Astrocyte of the hippocampus (primary cell): ENCODE results near the gene LARGE1.

Experiments used
- DNase-seq: peaks from one replicate; pipeline ENCODE4 v3.0.0; 2011; ENCODE audit warnings: low read depth, low spot score

The LARGE1 gene

DNA sequence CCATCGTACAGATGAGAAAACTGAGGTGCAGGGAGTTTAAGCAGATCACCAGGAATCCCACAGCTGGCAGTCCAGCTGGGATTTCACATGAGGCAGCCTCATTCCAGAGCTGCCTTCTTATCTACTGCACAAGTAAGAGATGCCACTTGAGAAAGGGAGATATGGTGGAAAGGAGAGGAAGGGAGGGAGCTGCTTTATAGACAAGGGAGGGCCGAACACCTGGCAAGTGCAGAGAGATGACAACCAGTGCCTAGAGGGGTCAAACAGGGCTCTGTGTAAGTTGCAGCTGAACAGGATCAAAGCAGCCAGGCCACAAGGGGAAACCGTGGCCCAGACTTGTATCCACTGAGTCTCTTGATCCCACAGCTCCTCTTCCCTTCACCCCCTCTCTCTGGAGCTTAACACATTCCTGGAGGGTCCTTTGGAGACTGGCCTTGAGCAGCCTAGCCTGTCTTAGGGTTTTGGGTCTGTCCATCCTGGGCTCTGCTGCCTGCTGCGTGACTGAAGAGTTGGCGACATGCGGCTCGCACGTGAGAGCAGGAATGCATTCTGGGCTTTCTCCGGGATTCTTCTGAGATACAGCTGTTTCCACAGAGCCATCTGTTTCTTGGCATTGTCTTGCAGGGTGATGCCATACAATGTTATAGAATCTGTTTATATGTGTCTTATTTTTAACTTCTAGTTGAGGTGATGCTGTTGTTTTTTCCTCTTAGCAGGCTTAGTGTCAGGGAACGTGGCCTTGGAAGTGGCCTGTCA is 593.6 kb downstream of the LARGE1 start:
- no peak for DNase-seq

DNA sequence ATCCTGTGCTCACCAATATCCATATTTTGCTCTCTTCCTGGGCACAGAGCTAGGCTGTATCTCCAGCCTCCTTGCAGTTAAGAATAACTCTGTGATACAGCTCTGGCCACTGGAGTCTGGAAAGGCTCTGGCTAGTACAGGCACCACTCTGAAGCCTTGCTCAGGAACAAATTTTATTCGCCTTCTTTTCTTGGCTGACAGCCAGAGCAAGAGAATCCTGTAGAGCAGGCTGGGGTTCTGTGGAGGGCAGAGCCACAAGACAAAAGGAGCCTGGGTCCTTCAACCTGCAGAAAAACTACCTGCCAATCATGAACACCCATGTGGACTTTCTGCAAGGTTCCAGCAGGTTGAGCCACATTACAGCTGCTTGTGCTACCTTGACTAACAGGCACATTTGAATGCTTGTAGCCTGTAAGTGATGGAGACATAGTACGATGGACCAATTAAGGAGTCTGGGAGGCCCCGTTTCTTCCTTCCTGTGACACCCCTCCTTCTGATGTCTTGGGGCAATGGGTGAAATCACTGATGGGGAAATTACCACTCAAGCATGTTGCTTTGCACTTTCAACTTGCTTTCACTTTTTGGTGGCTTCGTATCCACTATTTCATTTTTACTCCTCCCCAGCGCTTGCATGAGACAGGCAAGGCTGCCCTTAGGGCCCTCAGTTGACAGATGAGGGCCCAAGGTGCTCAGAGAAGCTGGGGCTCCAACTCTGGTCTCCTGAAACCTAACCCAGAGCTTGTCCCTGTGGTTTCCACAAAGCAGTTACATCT is 594.9 kb downstream of the LARGE1 start:
- peak; percentile 36 for DNase-seq

DNA sequence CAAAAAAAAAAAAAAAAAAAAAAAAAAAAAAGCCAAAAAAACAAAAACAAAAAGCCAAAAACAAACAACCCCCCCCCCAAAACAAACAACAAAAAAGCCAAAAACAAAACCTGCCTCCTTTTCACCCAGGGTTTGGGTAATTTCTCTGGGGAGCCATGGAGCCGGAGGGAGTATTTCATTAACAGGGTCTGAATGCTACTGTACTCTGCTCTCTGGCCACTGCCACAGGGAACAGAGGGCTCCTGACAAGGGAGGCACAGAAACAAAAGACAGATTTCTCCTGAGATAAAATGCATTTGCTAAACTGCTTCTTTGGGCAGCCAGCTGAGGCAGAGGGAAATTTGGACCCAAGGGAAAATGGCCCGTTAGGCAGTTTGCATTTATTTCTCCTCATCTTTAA is 596.0 kb downstream of the LARGE1 start:
- no peak for DNase-seq

DNA sequence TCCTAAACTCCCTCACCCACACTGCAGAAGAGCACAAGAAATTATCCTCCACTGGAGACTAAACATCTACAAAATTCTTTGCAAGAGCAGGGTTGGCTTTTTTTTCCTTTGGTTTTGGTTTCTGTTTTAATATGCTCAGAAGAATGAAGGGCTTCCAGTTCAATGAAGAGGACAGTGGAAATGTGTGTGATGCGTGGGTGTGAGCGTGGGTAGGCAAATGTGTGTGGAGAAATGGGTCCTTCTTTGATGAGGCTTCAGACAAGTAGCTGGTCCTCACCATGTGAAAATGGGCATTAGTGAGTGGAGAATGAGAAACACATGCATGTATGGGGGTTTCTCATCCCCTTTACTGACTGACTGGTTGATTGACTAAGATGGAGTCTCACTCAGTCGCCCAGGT is 598.8 kb downstream of the LARGE1 start:
- no peak for DNase-seq

DNA sequence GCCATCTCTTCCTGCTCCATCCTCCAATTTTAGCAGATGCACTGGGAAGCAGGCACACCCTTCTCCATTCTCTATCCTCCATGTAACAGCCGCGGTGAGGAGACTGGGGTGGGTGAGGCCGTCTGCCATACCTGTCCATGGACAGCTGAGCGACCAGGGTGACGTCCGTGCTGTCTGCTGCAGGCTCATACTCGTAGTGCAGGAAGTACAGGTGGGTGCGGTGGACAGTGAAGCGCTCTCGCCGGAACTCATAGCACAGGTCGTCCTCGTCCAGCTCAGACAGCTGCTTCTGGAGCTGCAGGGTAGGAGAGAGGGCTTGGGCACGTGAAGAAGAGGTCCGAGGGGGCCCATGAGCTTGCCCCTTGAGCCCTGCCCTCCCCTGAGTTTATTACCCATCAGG is 604.3 kb downstream of the LARGE1 start:
- DNase-seq, result no peak

DNA sequence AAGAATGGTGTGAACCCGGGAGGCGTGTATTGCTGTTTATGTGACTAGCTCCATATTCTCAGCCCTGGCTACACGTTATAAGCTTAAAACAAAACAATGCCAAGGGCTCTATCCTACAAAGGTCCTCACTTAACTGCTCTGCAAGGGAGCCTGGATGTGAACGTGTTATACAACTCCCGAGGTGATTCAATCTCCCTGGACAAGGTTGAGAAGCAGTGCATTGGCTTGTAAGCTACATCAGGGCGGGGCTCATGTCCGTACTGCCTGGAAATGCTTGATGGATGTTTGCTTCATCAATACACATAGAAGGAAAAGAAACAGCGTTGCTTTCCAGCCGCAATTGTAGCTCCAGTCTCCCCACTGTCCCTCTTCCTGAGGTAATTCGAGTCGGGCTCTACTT is 605.2 kb downstream of the LARGE1 start:
- DNase-seq, result no peak

DNA sequence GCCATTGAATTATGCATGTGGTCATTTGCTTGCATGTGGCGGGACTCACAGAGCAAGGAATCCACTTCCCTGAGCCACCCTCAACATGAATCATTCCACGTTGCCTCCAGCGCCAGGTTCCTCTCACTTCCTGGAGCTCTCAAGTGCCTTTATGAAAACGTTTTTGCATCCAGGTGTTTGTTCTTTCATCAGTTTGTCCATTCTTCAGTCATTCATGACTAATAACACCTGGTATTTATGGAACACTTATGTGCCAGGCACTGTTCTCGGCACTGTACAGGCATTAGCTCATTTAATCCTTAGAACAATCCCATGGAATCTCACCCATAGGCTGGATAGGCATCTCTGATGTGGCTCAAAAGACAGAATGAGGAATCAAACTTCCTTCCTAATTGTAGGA is 606.0 kb downstream of the LARGE1 start:
- no peak for DNase-seq

DNA sequence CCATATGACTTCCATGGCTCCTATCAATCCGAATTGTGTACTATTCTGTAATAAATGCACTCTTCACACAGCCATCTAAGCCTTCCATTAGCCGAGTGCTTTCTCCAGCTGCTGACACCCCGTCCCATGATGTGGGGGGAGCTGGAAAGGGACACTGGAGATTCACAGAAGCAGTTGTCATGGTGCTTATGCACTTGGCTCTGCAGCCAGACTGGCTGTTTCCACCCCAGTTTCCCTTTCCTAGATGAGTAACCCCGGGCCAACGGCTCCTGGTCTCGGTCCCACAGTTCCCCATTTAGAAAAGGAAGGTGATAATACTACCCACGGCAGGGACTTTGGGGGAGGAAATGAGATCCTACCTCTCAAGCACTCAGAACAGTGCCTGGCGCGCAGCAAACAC is 617.2 kb downstream of the LARGE1 start:
- DNase-seq, result no peak

DNA sequence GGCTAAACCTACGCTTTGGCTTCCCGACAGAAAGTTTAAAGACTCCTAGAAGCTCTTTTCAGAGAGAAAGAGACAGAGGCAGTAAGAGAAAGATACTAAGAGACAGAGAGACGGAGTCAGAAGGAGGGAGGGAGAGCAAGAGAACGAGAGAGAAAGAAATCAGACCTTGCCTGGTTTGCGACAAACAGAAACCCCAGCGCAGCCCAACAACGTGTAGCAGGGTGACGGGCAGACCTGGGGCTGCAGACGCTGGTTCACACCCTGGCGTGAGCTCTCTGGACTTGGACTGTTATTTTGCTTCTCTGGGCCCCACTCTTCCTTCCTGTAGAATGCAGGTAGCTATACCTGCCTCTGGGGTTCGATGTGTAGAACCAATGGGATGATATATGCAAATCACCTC is 617.7 kb downstream of the LARGE1 start:
- no peak for DNase-seq

DNA sequence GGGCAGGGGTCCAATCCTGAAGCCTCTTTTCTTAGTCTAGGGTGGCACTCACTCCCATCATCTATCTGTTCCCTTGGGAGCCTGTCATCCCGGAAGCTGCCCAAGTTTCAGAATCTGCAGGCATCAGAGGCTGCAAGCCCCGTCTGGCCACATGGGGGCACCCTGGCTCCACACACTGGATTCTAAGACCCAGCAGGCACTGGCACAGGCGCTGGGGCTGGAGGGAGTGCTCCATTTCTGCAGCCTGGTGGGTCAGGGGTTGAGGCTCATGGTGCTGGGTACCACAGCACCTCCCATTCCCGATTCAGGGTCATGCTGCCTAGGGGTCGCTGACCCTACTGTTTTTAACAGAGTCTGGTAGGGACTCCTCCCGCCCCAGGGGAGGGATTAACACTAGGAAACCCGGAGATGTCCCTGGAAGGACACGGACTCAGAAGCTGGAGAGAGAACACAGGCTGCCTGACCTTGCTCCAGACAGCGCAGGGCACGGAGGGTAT is 618.2 kb downstream of the LARGE1 start:
- peak; percentile 88 for DNase-seq

DNA sequence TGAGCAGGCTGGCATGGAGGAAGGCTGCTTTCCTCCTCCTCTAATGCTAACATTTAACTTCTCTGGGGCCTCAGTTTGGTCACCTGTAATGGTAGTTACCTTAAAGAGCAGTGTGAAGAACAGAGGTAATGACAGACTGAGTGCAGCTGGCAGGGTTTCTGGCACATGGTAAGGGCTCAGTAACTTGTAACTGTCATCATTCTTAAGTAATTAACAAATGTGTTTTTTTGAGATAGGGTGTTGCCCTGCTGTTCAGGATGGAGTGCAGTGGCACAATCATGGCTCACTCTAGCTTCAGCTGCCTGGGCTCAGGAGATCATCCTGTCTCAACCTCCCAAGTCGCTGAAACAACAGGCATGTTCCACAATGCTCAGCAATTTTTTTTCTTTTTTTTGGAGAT is 620.1 kb downstream of the LARGE1 start:
- DNase-seq, result no peak

DNA sequence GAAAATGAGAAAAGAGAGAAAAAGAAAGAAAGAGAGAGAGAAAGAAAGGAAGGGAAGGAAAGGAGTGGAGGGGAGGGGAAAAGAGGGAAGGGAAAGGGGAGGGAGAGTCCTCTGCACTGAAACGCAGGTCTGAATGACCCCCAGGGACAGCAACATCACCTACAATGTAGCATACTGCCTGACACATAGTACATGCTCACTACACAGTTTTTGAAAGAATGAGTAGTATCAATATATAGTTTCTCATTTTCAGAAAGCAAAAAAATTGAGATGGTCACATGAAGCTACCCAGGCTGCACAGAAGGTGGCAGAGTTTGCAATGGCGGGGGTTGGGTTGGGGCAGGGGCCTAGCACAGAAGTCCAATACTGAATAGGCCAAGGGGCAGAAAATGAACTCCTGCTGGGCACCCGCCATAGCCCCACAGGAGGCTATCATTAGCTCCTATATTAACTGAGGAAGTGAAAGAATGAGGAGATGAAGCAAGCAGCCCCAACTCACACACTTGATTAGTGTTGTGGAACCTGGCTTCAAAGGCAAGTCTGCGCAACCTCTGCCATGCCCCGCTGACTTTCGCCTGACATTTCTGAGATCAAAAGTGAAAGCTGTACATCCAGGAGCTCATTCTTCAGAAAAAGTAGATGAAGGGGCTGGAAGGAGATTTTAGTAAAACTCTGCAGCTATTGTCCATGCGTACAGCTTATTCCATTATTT is 620.9 kb downstream of the LARGE1 start:
- peak; percentile 16 for DNase-seq

DNA sequence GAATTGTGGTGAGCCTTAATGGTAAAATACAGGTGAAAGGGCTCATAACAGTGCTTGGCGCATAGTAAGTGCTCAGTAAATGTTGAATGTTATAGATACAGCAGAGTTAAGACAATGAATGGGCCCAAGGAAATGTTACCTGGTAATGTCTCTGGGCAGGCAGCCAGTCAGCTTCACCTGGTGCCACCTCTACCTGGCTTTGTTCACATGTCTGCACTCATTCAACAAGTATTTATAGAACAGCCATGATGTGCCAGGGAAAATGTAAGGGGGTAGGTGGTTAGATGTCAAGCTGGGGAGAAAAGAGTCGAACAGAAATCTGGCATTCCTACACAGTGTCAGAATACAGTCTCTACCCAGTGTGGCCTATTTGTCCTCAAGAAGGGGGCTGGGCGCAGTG is 623.3 kb downstream of the LARGE1 start:
- no peak for DNase-seq

DNA sequence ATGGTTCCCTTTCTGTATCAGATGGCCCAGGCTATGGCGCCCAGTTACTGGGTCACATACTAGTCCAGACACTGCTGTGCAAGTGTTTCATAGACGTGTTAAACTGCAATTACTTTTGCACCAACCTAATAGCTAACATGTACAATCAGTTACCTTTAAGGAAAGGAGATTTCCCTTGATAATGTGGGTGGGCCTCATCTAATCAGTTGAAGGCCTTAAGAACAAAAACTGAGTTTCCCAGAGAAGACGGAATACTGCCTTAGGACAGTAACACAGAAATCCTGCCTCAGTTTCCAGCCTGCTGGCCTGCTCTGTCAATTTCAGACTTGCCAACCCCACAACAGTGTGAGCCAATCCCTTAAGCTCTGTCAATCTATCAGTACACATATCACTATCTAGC is 632.2 kb downstream of the LARGE1 start:
- DNase-seq, result no peak

DNA sequence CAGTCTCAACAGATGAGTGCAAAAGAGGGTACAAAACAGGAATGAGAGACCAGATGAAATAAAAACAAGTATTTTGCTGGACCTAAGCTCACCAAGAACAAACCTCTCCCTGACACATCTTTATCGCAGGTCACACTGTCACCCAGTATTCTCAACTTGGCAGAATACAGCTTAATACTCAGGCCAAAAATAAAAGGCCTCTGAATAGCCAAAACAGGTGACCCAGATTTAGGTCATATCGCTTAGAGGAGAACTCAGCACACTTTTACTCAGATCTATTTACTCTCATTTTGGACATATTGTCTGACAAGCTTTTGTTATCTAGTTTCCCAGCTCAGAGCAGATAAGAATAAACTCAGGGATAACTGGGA is 645.2 kb downstream of the LARGE1 start:
- DNase-seq, result no peak

DNA sequence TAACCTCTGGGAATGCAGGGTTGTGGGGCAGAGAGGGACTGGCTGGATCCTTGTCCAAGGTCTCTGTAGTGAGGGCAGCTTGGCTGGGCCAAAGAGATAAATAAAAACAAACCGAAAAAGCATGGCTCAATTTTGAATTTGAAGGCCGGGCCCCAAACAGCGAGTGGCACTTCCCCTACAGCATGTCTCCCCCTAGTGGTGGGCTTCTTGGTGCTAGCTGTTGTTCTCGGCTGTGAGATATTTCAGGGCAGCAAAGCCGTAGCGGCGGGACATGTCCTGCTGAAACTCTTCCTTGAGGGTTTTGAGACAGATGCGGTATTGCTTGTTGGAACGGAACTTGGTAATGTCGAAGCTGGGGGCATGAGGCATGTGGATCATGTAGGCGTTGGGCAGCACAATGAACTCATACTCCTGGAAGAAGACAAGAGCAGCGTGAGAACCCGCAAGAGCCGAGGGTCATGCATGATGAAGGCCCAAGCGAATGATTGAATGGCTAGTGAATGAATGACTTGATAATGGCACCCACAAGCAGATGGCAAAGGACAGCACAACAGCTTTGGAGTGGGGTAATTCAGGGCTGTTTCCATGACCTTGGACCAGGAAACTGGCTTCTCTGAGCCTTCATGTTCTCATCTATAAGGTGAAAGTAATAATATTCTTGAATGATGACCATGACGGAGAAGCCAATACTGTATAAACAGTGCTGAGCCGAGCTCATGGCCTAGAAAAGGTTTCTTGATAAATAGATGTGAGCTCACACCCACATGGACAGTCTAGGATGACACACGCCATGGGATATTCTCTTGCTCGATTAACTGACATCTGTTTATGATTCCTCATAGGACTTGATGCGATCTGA is 645.8 kb downstream of the LARGE1 start:
- no peak for DNase-seq

DNA sequence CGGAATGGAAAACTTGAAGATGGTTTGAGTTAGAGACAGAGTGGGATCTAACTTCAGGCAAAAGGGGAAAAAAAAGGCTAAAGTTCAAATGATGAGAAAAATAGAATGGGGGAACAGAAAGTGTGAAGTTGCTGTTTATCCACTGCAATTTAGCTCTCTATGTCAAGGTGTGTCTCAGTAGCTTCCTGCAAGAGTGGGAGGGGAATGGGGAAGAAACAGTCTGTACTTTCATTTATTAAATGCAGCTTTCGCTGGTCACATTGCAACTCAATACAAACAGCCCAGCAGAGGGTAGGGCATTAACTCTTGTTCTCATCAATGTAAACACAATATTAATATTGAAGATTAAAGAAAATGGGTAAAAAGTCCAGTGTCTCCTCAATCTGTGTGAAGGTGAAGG is 647.4 kb downstream of the LARGE1 start:
- no peak for DNase-seq

DNA sequence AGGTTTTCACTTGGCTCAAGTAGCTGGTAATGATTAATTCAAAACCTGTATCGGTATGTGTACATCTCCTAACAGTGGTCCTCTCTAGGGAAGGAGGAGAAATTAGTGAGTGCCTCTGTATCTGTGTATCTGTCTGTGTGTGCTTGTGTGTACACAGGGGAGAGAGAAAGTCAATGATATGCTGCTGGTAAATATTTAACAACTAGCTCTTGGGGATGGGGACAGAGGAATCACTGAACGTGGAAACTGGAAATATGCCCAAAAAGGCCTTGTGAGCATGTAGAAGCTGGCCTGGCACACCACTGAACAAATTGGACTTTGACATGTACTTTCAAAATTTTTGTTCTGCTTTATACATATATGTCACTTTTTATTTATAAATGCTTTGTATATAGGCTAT is 648.1 kb downstream of the LARGE1 start:
- DNase-seq, result no peak

DNA sequence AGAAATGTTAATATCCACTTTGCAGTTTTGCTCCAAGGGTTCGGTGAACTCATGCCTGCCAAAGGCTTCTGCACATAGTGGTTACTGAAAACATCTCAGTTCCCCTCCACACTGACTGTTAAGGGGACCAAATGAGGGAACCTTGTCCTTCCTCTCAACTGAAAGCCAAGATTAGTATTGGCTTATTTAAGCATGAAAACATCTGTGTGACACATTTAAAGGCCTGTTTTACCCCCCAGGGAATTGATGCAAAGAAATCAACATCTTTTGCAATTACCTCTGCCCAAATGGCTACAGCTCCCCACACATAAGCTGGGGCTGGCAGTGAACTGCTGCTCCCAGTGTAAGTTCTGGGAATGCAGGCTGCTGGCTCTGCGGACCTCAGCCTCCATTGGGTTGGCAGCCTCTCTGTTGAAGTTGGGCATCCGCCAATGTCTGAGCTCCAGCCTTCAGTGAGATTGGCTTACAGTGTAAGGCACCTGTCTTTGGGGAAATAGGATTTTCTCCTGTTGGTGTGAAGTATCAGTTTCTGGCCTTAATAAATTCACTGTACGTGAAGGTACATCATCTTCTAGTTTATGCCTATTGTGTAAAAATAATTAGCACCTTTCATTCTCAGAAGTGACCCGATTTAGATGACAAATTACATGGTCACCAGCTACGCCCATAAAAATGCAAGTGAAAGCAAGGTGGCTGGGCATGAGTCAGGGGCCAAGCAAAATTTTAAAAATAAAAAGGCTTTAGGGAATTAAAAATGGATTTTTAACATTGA is 648.7 kb downstream of the LARGE1 start:
- peak; percentile 91 for DNase-seq

DNA sequence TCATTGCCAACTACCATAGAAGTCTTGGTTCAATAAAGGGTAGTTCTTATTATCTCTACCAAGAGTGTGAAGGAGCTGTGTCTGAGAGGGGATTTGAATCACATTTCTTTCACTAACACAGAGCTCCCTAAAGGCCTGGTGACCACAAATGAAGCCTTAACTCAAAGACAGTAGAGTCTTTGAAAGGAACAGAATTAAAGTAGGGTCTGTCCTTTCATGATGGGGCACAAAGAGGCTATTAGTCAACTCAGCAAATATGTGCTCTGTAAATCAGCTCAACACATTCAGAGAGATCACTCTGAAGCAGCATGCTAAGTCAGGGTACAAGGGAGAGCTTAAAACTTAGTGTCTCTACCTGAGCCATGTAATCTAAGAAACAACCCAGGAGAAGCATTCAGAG is 649.7 kb downstream of the LARGE1 start:
- no peak for DNase-seq

DNA sequence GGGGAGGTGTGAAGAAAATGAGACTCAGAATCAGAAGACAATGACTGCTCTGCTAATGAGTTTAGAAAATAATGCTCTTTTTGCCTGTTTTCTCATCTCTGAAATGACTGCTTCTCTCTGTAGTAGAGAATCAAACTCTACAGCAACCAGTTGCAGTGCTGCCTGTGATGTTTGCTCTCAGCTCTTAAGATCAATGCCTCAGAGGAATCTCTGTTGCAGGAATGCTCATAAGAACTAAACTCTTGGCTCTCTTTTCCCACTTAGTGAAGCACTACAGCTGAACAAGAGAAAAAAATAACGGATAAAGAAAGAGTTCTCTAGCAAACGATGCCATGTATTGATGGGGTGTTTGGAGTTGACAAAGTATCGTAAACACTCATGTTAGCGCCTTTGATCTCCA is 658.6 kb downstream of the LARGE1 start:
- no peak for DNase-seq
